K562 (cell line): Measurements from ENCODE around the gene HIVEP1.

Experiments used
- CHD1 ChIP-seq: fragments of 200-600 bp; sonication (generic); IDR thresholded peaks from one replicate; pipeline ENCODE4 v1.6.1; 2012; ENCODE audit warnings: mild to moderate bottlenecking, moderate library complexity, low read length, inconsistent platforms
- GABPB1 ChIP-seq: sonication (generic); formaldehyde crosslinking; IDR thresholded peaks from 2 replicates; pipeline ENCODE4 v1.8.0; 2022; ENCODE audit warnings: mild to moderate bottlenecking, missing genetic modification reagents
- MAX ChIP-seq: sonication (generic); formaldehyde crosslinking; IDR thresholded peaks from 2 replicates; pipeline ENCODE4 v1.9.0; 2022; ENCODE audit warnings: mild to moderate bottlenecking, missing genetic modification reagents
- YY1 ChIP-seq, 3 experiments: IDR thresholded peaks; 2 replicates each; pipeline ENCODE4 v1.6.1; 2011; ENCODE audit warnings: low read length in 2 of 3, mild to moderate bottlenecking in 2 of 3, moderate library complexity in 2 of 3, borderline replicate concordance in 1 of 3, control low read depth in 1 of 3, low read depth in 1 of 3; ENCODE audit not compliant: insufficient read depth in 3 of 3, insufficient replicate concordance in 2 of 3, control insufficient read depth in 1 of 3, insufficient read length in 1 of 3; ENCODE audit errors: extremely low read depth in 1 of 3
- ZBTB8A ChIP-seq: fragments of 450-650 bp; IDR thresholded peaks from 2 replicates; pipeline ENCODE4 v1.6.1; 2018; ENCODE audit warnings: mild to moderate bottlenecking, moderate library complexity; ENCODE audit not compliant: partially characterized antibody

GRCh38 chr6:12012038-12012557 is at the start of gene HIVEP1:
- TF ChIP-seq ZBTB8A (no peak), MAX (CRISPR knock-in tag) (no peak), YY1 (IDR thresholded peaks at IDR 0.05; ENCODE audit: borderline replicate concordance in 1 of 3, control insufficient read depth in 1 of 3, extremely low read depth in 1 of 3, insufficient read depth in 3 of 3, insufficient read length in 1 of 3, insufficient replicate concordance in 2 of 3, low read depth in 1 of 3, low read length in 2 of 3) (peak in 1 of 3 experiments; percentile 67), GABPB1 (no peak), CHD1 (no peak)
